ENCODE measurements around the gene MTA3. TPM values are rescaled to one million over a fixed set of nuclear protein-coding genes. Genes with fewer than 3 reads are reported as not detected.

MTA3 gene
- total RNA-seq, 1 experiment from 2014 or later: 21.0 TPM

DNA sequence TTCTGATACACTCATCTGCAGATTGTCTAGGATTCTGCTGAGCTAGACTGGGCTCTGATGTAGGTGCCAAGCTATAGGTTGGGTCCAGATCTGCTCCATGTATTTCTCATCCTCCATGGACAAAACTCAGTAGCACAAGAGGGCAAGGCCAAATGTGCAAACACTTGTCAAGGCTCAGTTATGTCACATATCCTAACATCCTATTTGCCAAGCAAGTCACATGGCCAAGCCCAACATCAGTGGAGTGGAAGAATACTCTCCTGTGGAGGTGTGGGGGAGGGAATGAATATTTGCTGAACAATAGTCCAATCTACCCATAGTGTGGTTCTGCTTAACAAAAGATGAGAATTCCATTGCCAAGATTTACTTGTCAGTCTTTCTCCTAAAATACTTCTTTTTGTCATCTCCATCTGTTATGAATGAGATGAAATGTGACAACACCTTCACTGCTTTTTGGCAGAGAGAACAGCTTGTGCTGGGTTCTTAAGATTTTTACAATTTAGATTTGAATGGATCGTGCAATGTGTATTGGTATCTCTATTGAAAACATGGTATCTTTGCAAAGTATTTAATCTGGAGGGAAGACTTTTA lies 105.7 kb downstream of the MTA3 start:
- DNase-seq (ENCODE audit: low read depth in 1 of 2, low spot score in 2 of 2): no peak
- 0 out of 2 replicates have a peak, but pooled peaks cover 3% of the 10 kb centered on the region for H3K36me3 ChIP-seq
- no peaks in the 10 kb centered on the region for H3K9me3 ChIP-seq (replicated peaks)
- no peaks in the 10 kb centered on the region for H3K27me3 ChIP-seq (replicated peaks)
- no peak overlapping the region for H3K27ac ChIP-seq
- no peaks in the 10 kb centered on the region for H3K4me1 ChIP-seq (replicated peaks)
- no peak overlapping the region for H3K4me3 ChIP-seq

- H3K4me1 ChIP-seq (replicated peaks): no peaks in the 10 kb centered on the region
- no peaks in the 10 kb centered on the region for H3K9me3 ChIP-seq (replicated peaks)
- H3K4me3 ChIP-seq: no peak overlapping the region
- H3K27me3 ChIP-seq (replicated peaks): no peaks in the 10 kb centered on the region
- 0 out of 2 replicates have a peak, but pooled peaks cover 3% of the 10 kb centered on the region for H3K36me3 ChIP-seq
- no peak overlapping the region for H3K27ac ChIP-seq
- no peak for DNase-seq (ENCODE audit: low read depth in 1 of 2, low spot score in 2 of 2)
Observed at GRCh38 chr2:42675815-42676214, 107.4 kb downstream of the MTA3 start.

DNA sequence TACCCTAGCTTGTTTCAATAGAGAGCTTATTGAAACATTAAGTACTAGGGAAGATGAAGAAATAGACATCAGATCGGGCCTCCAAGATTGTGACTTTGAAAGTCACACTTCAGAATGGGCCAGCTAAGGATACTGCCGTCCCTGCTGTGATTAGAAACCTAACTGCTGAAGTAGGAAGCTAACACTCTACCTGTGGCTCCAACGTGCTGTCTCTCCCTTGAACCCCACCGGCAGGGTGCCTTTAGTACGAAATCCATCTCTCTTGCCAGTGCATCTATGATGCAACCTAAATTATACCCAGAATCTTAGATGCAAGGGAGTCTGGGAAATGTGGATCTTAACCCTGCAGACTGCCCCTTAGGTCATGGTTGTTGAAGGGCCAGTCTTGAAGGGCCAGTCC lies 116.9 kb downstream of the MTA3 start:
- Histone ChIP-seq H3K27me3 (replicated peaks) (no peaks in the 10 kb centered on the region), H3K36me3 (peaks cover 6% of the 10 kb centered on the region; the same call in 1 of the 2 replicates), H3K27ac (no peak overlapping the region), H3K4me1 (replicated peaks) (no peaks in the 10 kb centered on the region), H3K4me3 (no peak overlapping the region), H3K9me3 (replicated peaks) (no peaks in the 10 kb centered on the region)
- no peak for DNase-seq (ENCODE audit: low read depth in 1 of 2, low spot score in 2 of 2)

DNA sequence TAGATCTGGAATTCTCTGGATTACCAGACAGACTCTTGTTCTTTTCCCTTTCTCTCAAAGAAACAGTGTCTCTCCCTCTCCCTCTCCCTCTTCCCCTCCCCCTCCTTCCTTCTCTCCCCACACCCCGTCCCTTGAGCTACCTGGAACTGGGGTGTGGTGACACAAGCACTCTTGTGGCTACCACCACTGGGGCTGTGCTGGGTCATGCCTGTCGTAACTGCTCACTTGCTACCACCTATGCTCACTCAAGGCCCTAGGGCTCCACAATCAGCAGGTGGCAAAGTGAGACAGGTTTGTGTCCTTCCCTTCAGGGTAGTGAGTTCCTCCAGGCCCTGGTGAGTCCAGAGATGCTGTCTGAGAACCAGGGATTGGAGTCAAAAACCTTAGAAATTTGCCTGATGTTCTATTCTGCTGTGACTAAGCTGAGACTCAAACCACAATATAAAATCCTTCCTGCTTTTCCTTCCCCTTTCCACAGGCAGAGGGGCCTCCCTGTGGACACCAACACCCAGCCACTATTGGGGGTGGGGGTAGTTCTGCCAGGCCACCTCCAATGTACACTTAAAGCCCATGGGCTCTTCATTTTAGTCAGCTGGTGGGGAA lies 124.7 kb downstream of the MTA3 start:
- H3K27ac ChIP-seq: no peak overlapping the region
- no peaks in the 10 kb centered on the region for H3K4me1 ChIP-seq (replicated peaks)
- DNase-seq (ENCODE audit: low read depth in 1 of 2, low spot score in 2 of 2): no peak
- no peak overlapping the region for H3K4me3 ChIP-seq
- H3K9me3 ChIP-seq (replicated peaks): no peaks in the 10 kb centered on the region
- H3K27me3 ChIP-seq (replicated peaks): no peaks in the 10 kb centered on the region
- H3K36me3 ChIP-seq: no peaks in the 10 kb centered on the region; the same call in 1 of the 2 replicates

DNA sequence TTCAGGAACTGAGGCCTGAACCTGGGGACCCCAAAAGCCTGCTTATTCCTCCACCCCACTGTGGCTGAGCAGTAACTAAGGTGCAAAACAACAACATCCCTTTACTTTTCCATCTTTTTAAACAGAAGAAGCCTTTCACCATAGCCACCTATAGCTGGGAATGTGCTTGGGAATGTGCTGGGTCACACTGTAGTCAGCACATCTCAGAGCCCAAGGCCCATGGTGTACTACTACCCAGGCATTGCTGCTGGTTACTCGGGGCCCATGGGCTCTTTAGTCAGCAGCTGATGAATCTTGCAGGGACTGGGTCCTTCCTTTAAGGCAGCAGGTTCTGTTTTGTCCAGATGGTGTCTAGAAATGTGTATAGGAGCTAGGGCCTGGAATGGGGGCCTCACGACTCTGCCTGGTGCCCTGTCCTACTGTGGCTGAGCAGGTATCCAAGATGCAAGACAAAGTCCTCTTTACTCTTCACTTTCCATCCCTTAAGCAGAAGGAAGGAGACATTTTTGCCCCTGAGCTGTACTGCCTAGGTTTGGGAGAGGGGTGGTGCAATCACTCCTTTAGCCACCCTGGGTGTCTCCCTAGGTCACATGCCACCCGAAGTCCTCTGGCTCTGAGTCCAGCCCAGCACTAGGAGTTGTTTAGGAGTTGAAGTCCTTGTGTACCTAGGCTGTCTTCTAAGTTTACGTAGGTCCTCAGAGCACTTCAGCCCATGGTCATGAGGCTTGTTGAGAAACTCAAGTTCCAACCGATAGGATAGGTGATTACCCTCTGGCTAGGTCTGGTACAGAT lies 125.5 kb downstream of the MTA3 start:
- Histone ChIP-seq H3K36me3 (no peaks in the 10 kb centered on the region; the same call in 1 of the 2 replicates), H3K27ac (no peak overlapping the region), H3K4me3 (no peak overlapping the region), H3K27me3 (replicated peaks) (no peaks in the 10 kb centered on the region), H3K9me3 (replicated peaks) (no peaks in the 10 kb centered on the region), H3K4me1 (replicated peaks) (no peaks in the 10 kb centered on the region)
- no peak for DNase-seq (ENCODE audit: low read depth in 1 of 2, low spot score in 2 of 2)

GRCh38 chr2:42696987-42697386 lies 128.6 kb downstream of the MTA3 start:
- Histone ChIP-seq H3K4me3 (no peak overlapping the region), H3K9me3 (replicated peaks) (no peaks in the 10 kb centered on the region), H3K4me1 (replicated peaks) (no peaks in the 10 kb centered on the region), H3K27ac (no peak overlapping the region), H3K27me3 (replicated peaks) (no peaks in the 10 kb centered on the region), H3K36me3 (no peaks in the 10 kb centered on the region; the same call in 1 of the 2 replicates)
- no peak for DNase-seq (ENCODE audit: low read depth in 1 of 2, low spot score in 2 of 2)

GRCh38 chr2:42698940-42699339 lies 130.5 kb downstream of the MTA3 start:
- H3K27me3 ChIP-seq (replicated peaks): no peaks in the 10 kb centered on the region
- no peaks in the 10 kb centered on the region for H3K4me1 ChIP-seq (replicated peaks)
- no peaks in the 10 kb centered on the region; the same call in 1 of the 2 replicates for H3K36me3 ChIP-seq
- no peak overlapping the region for H3K27ac ChIP-seq
- H3K4me3 ChIP-seq: no peak overlapping the region
- no peaks in the 10 kb centered on the region for H3K9me3 ChIP-seq (replicated peaks)
- no peak for DNase-seq (ENCODE audit: low read depth in 1 of 2, low spot score in 2 of 2)

DNA sequence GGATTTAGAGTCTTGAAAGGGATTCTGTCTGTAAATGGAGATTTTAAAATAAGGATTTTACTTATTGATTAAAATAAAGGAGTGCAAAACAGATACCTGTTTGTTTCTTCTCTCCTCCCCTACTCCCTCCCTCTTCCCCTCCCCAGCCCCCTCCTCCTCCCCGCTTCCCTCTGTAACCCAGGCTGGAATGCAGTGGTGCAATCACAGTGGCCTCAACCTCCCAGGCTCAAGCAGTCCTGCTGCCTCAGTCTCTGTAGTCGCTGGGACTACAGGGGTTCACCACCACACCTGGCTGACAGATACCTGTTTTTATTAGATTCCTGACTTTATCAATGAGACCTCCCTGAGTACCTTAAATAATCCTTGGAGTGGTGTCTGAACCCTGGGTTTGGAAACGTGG lies 138.4 kb downstream of the MTA3 start:
- no peak for DNase-seq (ENCODE audit: low read depth in 1 of 2, low spot score in 2 of 2)
- no peaks in the 10 kb centered on the region for H3K4me1 ChIP-seq (replicated peaks)

DNA sequence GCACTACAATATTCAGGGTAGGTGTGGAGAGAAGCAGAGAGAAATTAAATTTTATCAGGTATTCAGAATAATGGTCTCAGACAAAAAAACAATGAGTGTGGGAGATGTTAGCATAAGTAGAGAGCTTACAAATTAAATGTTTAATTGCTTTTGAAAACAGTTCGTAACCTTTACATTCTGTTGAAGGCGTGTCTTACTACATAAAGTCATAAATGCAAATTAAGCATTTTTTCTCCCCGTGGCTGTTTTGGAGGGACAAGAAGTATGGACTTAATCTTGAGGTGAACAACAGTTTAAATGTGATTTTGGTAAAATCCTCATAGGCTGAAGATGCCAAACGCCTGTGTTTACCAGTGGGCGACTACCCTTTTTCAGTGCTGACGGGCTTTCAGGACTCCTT lies 139.7 kb downstream of the MTA3 start:
- Histone ChIP-seq H3K4me1 (replicated peaks) (no peaks in the 10 kb centered on the region), H3K27me3 (replicated peaks) (no peaks in the 10 kb centered on the region), H3K36me3 (peaks cover 18% of the 10 kb centered on the region), H3K9me3 (replicated peaks) (no peaks in the 10 kb centered on the region), H3K4me3 (no peak overlapping the region), H3K27ac (no peak overlapping the region)
- no peak for DNase-seq (ENCODE audit: low read depth in 1 of 2, low spot score in 2 of 2)

More for the DNA sequence above, 138.4 kb downstream of the MTA3 start:
- no peaks in the 10 kb centered on the region for H3K9me3 ChIP-seq (replicated peaks)
- no peak overlapping the region for H3K27ac ChIP-seq
- no peak overlapping the region for H3K4me3 ChIP-seq
- H3K27me3 ChIP-seq (replicated peaks): no peaks in the 10 kb centered on the region
- H3K36me3 ChIP-seq: peaks cover 18% of the 10 kb centered on the region

GRCh38 chr2:42711896-42712295 lies 143.5 kb downstream of the MTA3 start:
- no peak for DNase-seq (ENCODE audit: low read depth in 1 of 2, low spot score in 2 of 2)
- H3K4me3 ChIP-seq: no peak overlapping the region

GRCh38 chr2:42712934-42713333 lies 144.5 kb downstream of the MTA3 start:
- H3K36me3 ChIP-seq: peaks cover 12% of the 10 kb centered on the region; the same call in 1 of the 2 replicates
- no peak overlapping the region for H3K27ac ChIP-seq
- H3K4me3 ChIP-seq: no peak overlapping the region

More at GRCh38 chr2:42711896-42712295, 143.5 kb downstream of the MTA3 start:
- Histone ChIP-seq H3K36me3 (peaks cover 12% of the 10 kb centered on the region; the same call in 1 of the 2 replicates), H3K27me3 (replicated peaks) (no peaks in the 10 kb centered on the region), H3K4me1 (replicated peaks) (no peaks in the 10 kb centered on the region), H3K27ac (no peak overlapping the region), H3K9me3 (replicated peaks) (no peaks in the 10 kb centered on the region)

DNA sequence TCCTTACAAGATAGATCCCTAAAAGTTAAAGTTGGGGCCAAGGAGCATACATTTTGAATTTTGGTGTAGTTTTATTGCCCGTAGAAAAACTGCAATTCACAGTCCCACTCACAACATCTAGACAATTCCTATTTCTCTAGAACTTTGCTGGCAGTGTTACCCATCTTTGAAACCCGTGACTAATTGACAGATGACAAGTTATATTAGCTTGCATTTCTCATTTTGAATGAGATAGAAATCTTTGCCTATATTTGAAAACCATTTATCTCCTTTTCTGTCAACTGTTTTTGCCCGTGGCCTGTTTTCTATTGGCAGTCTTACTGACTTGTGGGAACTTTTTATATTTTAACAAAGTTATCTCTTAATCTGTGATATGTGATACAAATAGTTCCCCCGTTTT lies 145.5 kb downstream of the MTA3 start:
- Histone ChIP-seq H3K4me1 (replicated peaks) (no peaks in the 10 kb centered on the region), H3K27me3 (replicated peaks) (no peaks in the 10 kb centered on the region), H3K4me3 (no peak overlapping the region), H3K27ac (no peak overlapping the region), H3K36me3 (peaks cover 6% of the 10 kb centered on the region; the same call in 1 of the 2 replicates), H3K9me3 (replicated peaks) (no peaks in the 10 kb centered on the region)
- no peak for DNase-seq (ENCODE audit: low read depth in 1 of 2, low spot score in 2 of 2)

More at GRCh38 chr2:42712934-42713333, 144.5 kb downstream of the MTA3 start:
- no peaks in the 10 kb centered on the region for H3K4me1 ChIP-seq (replicated peaks)
- H3K27me3 ChIP-seq (replicated peaks): no peaks in the 10 kb centered on the region
- H3K9me3 ChIP-seq (replicated peaks): no peaks in the 10 kb centered on the region
- DNase-seq (ENCODE audit: low read depth in 1 of 2, low spot score in 2 of 2): no peak

DNA sequence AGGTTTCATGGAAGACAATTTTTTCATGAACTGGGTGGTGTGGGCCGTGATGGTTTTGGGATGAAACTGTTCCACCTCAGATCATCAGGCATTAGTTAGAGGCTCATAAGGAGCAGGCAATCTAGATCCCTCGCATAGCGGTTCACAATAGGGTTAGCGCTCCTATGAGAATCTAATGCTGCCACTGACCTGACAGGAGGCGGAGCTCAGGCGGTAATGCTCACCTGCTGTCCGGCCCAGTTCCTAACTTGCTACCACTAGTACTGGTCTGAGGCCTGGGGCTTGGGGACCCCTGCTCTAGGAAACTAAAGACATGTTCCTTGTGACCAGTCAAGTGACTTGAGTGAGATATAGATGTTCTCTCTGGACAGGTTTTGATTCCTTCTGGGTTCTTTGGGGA lies 146.3 kb downstream of the MTA3 start:
- Histone ChIP-seq H3K4me3 (no peak overlapping the region), H3K4me1 (replicated peaks) (no peaks in the 10 kb centered on the region), H3K27me3 (replicated peaks) (no peaks in the 10 kb centered on the region), H3K27ac (no peak overlapping the region), H3K36me3 (no peaks in the 10 kb centered on the region), H3K9me3 (replicated peaks) (no peaks in the 10 kb centered on the region)
- no peak for DNase-seq (ENCODE audit: low read depth in 1 of 2, low spot score in 2 of 2)

DNA sequence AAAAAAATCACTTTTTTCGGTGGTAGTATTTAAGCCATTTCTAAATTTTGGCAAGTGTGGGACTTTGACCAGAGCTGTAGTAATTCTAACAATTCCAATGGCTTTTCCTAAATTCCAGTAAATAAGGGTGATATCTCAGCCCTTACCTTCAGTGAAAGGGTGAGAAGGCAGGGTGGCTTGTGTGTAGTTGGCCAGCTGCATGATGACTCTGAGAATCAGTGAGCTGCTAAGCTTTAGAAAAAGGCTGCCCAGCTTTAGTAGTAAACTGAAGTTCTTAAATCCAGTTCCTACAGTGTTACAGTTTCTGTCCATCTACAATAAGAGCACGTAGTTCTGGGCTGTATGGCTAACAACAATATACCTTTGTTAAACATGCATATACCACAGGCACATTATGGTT lies 153.5 kb downstream of the MTA3 start:
- Histone ChIP-seq H3K4me1 (replicated peaks) (no peaks in the 10 kb centered on the region), H3K9me3 (replicated peaks) (no peaks in the 10 kb centered on the region), H3K27ac (no peak overlapping the region), H3K27me3 (replicated peaks) (no peaks in the 10 kb centered on the region), H3K36me3 (no peaks in the 10 kb centered on the region), H3K4me3 (no peak overlapping the region)
- DNase-seq (ENCODE audit: low read depth in 1 of 2, low spot score in 2 of 2): no peak

Data from SJSA1 (cell line).